GM23338 (cell line): ENCODE results near the gene SLC32A1.

Experiments used
- CREB1 ChIP-seq: fragments of 250-450 bp; sonication (Bioruptor Pico); IDR thresholded peaks from 2 replicates; pipeline ENCODE4 v1.5.0; 2020; ENCODE audit warnings: low read depth, mild to moderate bottlenecking, moderate library complexity
- EZH2 ChIP-seq: fragments of 200-600 bp; sonication (generic); IDR thresholded peaks from one replicate; pipeline ENCODE4 v1.8.0; 2017; ENCODE audit warnings: antibody characterized with exemption, mild to moderate bottlenecking, low read depth; ENCODE audit not compliant: unreplicated experiment
- EZH2phosphoT487 ChIP-seq: fragments of 200-600 bp; sonication (generic); IDR thresholded peaks from one replicate; pipeline ENCODE4 v1.8.1; 2018; ENCODE audit warnings: antibody characterized with exemption; ENCODE audit not compliant: unreplicated experiment
- POLR2AphosphoS5 ChIP-seq: IDR thresholded peaks from 2 replicates; pipeline ENCODE4 v1.6.1; 2016; ENCODE audit warnings: antibody characterized with exemption, low read depth
- STAT1 ChIP-seq: IDR thresholded peaks from one replicate; pipeline ENCODE4 v1.6.1; 2016; ENCODE audit warnings: antibody characterized with exemption; ENCODE audit not compliant: unreplicated experiment
- ZNF331 ChIP-seq: fragments of 250-450 bp; sonication (Bioruptor Pico); IDR thresholded peaks from 2 replicates; pipeline ENCODE4 v1.5.0; 2020; ENCODE audit warnings: low read depth, mild to moderate bottlenecking, moderate library complexity
- TF ChIP-seq, protein P1 (sequence below), 2 experiments: fragments of 200-600 bp in 1 of 2; sonication (generic) in 1 of 2; conservative IDR thresholded peaks; 2 replicates each; pipeline versions ENCODE4 v1.5.1 to v1.6.1; 2016 to 2017; ENCODE audit warnings: antibody characterized with exemption in 2 of 2, low read depth in 2 of 2, mild to moderate bottlenecking in 2 of 2, moderate library complexity in 1 of 2
- TF ChIP-seq, protein P2 (sequence below): IDR thresholded peaks from one replicate; pipeline ENCODE4 v1.6.1; 2018; ENCODE audit warnings: antibody characterized with exemption; ENCODE audit not compliant: unreplicated experiment
- TF ChIP-seq, protein P3 (sequence below): IDR thresholded peaks from 2 replicates; pipeline ENCODE4 v1.6.1; 2016; ENCODE audit warnings: antibody characterized with exemption

DNA sequence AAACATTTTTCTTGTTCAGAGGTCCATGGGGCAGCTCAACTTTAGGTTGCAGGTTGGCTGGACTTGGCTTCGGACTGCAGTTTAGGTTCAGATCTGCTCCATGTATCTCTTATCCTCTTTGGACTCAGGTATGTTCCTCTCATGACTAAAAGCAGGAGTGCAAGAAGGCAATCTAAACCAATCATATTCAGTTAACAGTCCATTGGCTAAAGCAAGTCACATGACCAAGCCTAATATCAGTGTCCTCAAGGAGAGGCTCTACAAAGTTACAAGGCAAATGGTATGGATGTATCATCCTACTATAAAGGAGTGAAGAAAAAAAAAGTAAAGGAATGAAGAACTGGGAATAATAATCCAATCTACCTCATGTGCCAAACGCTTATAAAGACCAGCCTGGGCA lies 21.5 kb downstream of the SLC32A1 start:
- TF ChIP-seq, protein P1, sequence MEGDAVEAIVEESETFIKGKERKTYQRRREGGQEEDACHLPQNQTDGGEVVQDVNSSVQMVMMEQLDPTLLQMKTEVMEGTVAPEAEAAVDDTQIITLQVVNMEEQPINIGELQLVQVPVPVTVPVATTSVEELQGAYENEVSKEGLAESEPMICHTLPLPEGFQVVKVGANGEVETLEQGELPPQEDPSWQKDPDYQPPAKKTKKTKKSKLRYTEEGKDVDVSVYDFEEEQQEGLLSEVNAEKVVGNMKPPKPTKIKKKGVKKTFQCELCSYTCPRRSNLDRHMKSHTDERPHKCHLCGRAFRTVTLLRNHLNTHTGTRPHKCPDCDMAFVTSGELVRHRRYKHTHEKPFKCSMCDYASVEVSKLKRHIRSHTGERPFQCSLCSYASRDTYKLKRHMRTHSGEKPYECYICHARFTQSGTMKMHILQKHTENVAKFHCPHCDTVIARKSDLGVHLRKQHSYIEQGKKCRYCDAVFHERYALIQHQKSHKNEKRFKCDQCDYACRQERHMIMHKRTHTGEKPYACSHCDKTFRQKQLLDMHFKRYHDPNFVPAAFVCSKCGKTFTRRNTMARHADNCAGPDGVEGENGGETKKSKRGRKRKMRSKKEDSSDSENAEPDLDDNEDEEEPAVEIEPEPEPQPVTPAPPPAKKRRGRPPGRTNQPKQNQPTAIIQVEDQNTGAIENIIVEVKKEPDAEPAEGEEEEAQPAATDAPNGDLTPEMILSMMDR (conservative IDR thresholded peaks at IDR 0.05; ENCODE audit: low read depth in 2 of 2): no peak
- TF ChIP-seq POLR2AphosphoS5 (no peak), STAT1 (no peak), EZH2 (no peak), CREB1 (no peak), ZNF331 (no peak), EZH2phosphoT487 (no peak)
- TF ChIP-seq, protein P2, sequence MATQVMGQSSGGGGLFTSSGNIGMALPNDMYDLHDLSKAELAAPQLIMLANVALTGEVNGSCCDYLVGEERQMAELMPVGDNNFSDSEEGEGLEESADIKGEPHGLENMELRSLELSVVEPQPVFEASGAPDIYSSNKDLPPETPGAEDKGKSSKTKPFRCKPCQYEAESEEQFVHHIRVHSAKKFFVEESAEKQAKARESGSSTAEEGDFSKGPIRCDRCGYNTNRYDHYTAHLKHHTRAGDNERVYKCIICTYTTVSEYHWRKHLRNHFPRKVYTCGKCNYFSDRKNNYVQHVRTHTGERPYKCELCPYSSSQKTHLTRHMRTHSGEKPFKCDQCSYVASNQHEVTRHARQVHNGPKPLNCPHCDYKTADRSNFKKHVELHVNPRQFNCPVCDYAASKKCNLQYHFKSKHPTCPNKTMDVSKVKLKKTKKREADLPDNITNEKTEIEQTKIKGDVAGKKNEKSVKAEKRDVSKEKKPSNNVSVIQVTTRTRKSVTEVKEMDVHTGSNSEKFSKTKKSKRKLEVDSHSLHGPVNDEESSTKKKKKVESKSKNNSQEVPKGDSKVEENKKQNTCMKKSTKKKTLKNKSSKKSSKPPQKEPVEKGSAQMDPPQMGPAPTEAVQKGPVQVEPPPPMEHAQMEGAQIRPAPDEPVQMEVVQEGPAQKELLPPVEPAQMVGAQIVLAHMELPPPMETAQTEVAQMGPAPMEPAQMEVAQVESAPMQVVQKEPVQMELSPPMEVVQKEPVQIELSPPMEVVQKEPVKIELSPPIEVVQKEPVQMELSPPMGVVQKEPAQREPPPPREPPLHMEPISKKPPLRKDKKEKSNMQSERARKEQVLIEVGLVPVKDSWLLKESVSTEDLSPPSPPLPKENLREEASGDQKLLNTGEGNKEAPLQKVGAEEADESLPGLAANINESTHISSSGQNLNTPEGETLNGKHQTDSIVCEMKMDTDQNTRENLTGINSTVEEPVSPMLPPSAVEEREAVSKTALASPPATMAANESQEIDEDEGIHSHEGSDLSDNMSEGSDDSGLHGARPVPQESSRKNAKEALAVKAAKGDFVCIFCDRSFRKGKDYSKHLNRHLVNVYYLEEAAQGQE: no peak
- TF ChIP-seq, protein P3, sequence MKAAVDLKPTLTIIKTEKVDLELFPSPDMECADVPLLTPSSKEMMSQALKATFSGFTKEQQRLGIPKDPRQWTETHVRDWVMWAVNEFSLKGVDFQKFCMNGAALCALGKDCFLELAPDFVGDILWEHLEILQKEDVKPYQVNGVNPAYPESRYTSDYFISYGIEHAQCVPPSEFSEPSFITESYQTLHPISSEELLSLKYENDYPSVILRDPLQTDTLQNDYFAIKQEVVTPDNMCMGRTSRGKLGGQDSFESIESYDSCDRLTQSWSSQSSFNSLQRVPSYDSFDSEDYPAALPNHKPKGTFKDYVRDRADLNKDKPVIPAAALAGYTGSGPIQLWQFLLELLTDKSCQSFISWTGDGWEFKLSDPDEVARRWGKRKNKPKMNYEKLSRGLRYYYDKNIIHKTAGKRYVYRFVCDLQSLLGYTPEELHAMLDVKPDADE: no peak
